GM21526 (cell line): Measurements from ENCODE around the gene CNTN1.

Experiments
- ATAC-seq: cut with Tn5 transposase; IDR thresholded peaks from one replicate; pipeline ENCODE4 v1.9.1; 2021; ENCODE audit warnings: moderate library complexity; ENCODE audit not compliant: unreplicated experiment, low FRiP score

The CNTN1 gene

DNA sequence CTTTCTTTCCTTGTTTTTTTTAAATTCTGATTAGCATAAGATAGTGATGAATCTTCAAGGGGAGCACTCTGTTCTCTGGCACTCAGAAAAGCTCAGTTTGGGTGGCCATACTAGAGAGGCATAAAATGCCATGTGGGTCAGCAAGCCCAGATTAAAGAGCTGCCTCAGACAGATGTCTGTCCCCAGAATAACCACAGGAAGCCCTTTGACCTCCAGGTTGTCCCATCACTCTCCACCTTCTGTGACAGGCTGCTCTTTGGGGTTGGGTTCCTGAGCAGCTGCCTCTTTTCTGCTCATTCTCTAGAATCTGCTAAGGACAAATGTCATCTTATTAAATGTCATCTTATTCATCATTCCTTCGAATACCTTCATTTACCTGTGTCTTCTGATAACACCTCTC, 399.9 kb downstream of the CNTN1 start:
- ATAC-seq: no peak

GRCh38 chr12:41096797-41097196, 404.6 kb downstream of the CNTN1 start:
- no peak for ATAC-seq

DNA sequence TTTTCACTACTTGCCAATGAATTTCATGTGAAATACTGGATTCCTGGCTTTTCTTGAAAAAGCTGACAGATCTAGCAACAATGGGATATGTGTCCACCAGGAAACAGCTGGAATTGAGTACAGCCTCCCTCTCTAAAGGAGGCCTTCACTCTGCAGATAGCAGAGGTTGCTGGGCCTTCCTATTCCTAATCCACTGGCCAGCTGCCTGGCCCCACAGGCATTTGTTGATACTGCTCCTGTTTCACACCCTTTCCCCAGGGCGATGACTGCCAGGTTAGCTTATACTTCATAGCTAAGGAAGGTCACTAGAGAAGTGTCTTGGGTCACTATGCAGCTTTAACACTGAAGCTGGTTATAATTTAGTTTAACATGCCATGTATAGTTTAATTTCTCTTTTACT, 408.3 kb downstream of the CNTN1 start:
- no peak for ATAC-seq

GRCh38 chr12:41101806-41102205, 409.6 kb downstream of the CNTN1 start:
- no peak for ATAC-seq

DNA sequence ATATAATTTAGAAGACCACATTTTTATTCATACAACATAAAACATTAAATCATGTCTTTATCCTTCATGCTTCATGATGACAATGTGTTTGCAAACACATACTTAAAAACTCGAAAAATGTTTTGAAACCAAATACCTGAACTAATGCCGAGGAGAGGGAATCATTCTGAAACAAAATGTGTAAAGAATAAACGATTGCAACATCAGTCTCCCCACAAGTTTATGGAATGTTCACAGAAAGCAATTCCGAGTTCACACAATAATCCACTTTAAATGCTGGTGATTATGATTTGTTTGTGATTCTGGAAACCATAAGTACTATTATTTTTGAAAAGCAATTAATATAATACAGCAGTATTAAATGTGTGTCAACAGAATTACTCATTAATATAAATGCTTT, 411.4 kb downstream of the CNTN1 start:
- ATAC-seq: no peak

- no peak for ATAC-seq
Measured at GRCh38 chr12:41106315-41106714, 414.1 kb downstream of the CNTN1 start.

DNA sequence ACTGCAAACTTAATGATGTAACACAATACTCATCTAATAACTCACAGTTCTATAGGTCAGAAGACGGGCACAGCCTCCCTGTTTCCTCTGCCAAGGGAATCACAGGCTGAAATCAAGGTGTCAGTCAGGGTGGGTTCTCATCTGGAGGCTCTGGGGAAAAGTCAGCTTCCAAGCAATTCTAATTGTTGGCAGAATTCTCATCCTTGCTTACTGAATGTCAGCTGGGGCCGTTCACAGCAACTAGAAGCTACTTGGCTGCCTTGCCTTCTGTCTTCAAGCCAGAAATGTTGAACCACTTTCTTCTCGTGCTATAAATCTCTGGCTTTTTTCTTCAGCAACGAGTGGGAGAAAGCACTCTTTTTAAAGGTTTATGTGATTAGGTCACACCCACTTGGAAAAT, 415.8 kb downstream of the CNTN1 start:
- no peak for ATAC-seq

GRCh38 chr12:41112903-41113302, 420.7 kb downstream of the CNTN1 start:
- no peak for ATAC-seq

DNA sequence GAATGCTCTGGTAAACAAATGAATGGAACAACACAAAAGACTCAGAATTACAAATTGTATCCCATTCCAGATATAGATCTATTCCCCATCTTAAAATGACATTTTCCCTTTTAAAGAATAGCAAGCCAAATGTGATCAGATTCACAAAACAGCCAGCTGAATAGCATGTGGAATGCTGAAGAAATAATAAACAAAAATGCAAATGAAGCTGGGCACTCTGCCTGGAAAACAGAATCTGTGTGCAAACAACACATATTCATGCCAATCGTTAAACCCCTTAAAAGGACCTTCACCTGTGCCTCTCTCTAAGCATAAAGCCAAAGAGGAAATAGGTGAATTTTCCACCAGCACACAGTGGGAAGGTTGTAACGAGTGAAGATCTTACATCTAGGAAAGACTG, 428.0 kb downstream of the CNTN1 start:
- no peak for ATAC-seq

DNA sequence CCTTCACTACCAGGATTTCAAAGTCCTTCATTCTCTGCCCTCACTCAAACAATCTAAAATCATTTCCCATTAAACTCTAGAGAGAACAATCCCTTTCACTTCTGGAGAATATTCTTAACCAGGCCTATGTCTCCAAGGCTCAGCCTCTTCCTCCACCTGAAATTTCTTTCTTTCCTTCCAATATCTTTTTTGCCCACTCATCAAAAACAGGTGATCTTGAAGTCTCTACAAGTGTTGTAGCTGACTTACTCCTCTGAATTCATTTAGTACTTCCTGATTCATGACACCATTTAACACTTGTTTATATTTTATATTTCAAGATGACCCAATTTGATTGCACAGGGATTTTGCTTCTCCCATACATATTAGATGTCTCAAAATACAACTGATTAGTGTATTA, 429.1 kb downstream of the CNTN1 start:
- ATAC-seq: no peak
